WI38 (cell line): ENCODE data around the gene KCNH2.
A peak's percentile ranks its signal among the peaks of the same experiment; 100 is the strongest.
"Not testable (repeated sequence)": the region's sequence is repeated elsewhere in the genome, so short reads cannot be mapped to it uniquely, and the experiment has no call there.

Experiments
- H3K4me3 ChIP-seq: 2 replicates; pipeline ENCODE4 v1.5.1; 2011; ENCODE audit warnings: low read depth, mild to moderate bottlenecking, control low read depth, low read length
- CTCF ChIP-seq: IDR thresholded peaks from 2 replicates; pipeline ENCODE4 v1.5.1; 2012; ENCODE audit warnings: low read depth, mild to moderate bottlenecking, control low read depth, low read length

Gene KCNH2, protein sequence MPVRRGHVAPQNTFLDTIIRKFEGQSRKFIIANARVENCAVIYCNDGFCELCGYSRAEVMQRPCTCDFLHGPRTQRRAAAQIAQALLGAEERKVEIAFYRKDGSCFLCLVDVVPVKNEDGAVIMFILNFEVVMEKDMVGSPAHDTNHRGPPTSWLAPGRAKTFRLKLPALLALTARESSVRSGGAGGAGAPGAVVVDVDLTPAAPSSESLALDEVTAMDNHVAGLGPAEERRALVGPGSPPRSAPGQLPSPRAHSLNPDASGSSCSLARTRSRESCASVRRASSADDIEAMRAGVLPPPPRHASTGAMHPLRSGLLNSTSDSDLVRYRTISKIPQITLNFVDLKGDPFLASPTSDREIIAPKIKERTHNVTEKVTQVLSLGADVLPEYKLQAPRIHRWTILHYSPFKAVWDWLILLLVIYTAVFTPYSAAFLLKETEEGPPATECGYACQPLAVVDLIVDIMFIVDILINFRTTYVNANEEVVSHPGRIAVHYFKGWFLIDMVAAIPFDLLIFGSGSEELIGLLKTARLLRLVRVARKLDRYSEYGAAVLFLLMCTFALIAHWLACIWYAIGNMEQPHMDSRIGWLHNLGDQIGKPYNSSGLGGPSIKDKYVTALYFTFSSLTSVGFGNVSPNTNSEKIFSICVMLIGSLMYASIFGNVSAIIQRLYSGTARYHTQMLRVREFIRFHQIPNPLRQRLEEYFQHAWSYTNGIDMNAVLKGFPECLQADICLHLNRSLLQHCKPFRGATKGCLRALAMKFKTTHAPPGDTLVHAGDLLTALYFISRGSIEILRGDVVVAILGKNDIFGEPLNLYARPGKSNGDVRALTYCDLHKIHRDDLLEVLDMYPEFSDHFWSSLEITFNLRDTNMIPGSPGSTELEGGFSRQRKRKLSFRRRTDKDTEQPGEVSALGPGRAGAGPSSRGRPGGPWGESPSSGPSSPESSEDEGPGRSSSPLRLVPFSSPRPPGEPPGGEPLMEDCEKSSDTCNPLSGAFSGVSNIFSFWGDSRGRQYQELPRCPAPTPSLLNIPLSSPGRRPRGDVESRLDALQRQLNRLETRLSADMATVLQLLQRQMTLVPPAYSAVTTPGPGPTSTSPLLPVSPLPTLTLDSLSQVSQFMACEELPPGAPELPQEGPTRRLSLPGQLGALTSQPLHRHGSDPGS

DNA sequence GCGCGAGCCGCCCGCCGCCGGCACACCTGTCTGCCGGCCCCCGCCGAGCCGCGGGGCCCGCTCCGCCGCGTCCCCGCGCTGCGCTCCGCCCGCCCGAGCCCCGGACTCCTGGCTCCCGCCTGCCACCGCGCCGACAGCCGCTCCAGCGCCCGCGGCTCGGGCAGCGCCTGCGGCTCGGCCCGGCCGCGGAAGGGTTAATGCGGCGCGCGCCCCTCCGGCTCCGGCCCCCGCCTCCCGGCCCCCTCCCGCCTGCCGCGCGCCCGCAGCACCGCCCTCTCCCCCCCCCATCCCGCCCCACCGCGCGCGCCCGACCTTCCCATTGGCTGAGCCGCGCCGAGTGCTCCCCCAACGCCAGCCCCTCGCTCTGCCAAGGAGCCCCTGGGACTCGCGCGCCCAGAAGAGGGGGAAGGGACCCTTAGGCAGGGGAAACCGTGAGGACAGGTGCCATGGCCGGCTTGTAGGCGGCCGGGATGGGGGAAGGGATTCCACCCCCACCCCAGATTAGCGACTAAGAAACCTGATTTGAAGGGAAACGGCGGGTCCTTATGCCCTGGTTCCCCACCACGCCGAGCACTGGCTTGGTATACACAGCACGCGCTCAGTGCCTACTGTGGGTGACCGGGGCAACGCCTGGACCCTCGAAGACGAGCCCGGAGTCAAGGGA, at the start of gene KCNH2:
KCNH2 (minus strand) TSS at position 196 of the 664 bp plus-strand sequence. CDS start 408 bp downstream, outside the sequence.
- no peak within 1 kb of the TSS for H3K4me3 ChIP-seq
- TF ChIP-seq CTCF, result no peak

DNA sequence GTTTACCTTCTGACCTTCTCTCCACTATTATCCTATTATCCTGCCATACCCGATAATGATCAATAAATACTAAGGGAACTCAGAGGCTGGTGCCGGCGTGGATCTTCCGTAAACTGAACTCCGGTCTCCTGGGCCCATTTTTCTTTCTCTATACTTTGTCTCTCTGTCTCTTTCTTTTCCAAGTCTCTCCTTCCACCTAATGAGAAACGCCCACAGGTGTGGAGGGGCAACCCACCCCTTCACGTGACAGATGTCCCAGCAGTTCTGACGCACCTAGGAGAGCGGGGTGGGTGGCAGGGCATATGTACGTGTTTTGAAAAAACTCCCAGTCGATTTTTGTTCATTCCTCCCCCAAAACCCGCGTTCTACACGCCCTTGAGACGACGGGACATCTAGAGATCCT, 49.6 kb upstream of the KCNH2 start:
- H3K4me3 ChIP-seq, result peak overlapping the region; percentile 90

DNA sequence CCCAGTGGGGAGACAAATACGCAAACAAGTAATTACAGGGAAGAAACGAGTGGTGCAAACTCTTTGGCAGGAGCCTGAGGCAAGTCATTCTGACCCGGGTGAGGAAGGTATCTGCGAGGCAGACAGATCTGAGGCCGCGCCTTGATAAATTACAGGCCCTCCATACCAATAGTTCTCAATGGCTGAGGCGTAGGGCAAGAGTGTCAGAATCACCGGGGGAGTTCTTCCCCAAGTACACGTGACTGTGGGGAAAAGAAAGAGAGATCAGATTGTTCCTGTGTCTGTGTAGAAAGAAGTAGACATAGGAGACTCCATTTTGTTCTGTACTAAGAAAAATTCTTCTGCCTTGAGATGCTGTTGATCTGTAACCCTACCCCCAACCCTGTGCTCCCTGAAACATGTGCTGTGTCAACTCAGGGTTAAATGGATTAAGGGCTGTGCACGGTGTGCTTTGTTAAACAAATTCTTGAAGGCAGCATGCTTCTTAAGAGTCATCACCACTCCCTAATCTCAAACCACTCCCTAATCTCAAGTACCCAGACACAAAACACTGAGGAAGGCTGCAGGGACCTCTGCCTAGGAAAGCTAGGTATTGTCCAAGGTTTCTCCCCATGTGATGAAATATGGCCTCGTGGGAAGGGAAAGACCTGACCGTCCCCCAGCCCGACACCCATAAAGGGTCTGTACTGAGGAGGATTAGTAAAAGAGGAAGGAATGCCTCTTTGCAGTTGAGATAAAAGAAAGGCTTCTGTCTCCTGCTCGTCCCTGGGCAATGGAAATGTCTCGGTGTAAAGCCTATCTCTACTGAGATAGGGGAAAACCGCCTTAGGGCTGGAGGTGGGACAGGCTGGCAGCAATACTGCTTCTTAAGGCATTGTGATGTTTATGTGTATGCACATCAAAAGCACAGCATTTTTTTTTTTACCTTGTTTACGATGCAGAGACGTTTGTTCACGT, 48.9 kb upstream of the KCNH2 start:
- H3K4me3 ChIP-seq, result not testable (repeated sequence)

DNA sequence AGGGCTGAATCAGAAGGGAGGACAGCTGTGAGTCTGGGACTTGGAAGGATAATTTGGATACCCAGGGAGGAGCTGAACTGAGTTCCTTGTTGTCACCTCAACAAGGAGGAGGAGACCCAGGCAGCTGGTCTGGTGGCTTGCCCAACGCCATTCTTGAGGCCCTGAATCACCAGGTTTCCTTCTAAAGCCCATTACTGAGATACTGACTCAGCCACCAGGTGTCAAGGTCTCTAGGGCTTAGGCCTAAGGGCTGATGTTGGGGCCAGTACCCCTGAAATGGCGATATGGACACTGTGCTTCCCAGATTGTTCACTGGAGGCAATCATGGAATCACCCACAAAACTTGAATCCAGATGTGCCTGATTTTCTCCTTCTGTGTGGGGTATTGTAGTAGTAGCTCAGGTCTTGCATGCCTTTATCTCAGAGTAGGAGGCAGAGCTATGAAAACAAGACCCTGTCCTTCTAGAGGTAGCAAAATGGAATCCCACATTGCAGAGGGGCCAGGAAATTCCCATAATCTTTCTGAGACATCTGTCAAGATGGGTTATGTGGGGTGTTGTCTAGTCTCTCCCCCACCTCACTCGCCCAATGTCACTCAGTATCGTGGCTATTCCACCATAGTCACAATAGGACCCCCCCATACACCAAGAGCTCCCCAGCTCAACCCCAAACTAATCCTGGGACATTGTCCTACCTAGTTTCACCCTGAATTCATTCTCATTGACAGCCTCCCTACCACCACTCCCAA, 48.0 kb upstream of the KCNH2 start:
- TF ChIP-seq CTCF, result no peak
- H3K4me3 ChIP-seq, result no peak overlapping the region

DNA sequence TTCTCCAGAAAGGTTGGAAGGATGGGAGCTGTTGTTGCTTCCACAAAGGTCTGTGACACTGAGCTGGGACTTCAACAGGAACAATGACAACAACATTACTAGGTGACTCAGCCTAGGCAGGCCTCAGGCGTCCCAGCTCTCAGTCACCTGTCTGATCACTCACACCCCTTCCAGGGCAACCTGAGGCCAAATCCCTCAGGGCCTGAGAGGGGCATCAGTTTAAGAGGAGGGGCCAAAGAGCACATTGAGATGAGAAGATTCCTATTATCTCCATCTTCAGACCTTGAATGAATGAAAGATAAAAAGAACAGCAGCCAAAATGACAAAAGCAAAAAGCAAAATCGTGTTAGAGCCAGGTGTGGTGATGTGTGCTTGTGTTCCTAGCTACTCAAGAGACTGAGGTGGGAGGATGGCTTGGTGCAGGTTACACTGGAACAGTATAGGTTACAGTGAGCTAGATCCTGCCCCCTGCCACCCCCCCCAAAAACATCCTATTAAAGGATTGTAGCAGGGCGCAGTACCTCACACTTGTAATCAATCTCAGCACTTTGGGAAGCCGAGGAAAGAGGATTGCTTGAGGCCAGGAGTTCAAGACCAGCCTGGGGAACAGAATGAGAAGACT, 46.4 kb upstream of the KCNH2 start, which contains the start of gene ATG9B:
ATG9B (minus strand) TSS at position 60 of the 622 bp plus-strand sequence. CDS start 71 bp downstream, outside the sequence.
- H3K4me3 ChIP-seq, result no peak within 1 kb of the TSS
- TF ChIP-seq CTCF, result no peak

- TF ChIP-seq CTCF, result no peak
- no peak overlapping the region for H3K4me3 ChIP-seq
Measured at GRCh38 chr7:151023232-151023631, 45.1 kb upstream of the KCNH2 start.
